ENCODE data around the gene THSD4. TPM values are rescaled to one million over a fixed set of nuclear protein-coding genes. Genes with fewer than 3 reads are reported as not detected.

THSD4 gene
- polyA plus RNA-seq, 1 experiment: 45.8 TPM

GRCh38 chr15:71811752-71812735, 696.8 kb downstream of the THSD4 start:
- Histone ChIP-seq H3K4me3 (ENCODE audit: low read depth, low read length) (no peak overlapping the region), H3K27me3 (ENCODE audit: control insufficient read depth, insufficient read depth, low read length) (no peaks in the 10 kb centered on the region), H3K27ac (ENCODE audit: low read depth, low read length) (no peak overlapping the region), H3K9me3 (ENCODE audit: control insufficient read depth, insufficient read depth, low read length) (peaks cover 8% of the 10 kb centered on the region; the same call in 1 of the 2 replicates)
- ChIA-PET CTCF (interaction anchor here (0.6 kb wide), 1 partner anchor 346 kb away, joined by 3 read pairs; no protein-coding TSS in a partner anchor), POLR2A (no interaction called here)
- DNase-seq (ENCODE audit: low read depth, low spot score): no peak
- TF ChIP-seq CTCF (IDR thresholded peaks at IDR 0.05; ENCODE audit: low read depth, low read length): no peak

DNA sequence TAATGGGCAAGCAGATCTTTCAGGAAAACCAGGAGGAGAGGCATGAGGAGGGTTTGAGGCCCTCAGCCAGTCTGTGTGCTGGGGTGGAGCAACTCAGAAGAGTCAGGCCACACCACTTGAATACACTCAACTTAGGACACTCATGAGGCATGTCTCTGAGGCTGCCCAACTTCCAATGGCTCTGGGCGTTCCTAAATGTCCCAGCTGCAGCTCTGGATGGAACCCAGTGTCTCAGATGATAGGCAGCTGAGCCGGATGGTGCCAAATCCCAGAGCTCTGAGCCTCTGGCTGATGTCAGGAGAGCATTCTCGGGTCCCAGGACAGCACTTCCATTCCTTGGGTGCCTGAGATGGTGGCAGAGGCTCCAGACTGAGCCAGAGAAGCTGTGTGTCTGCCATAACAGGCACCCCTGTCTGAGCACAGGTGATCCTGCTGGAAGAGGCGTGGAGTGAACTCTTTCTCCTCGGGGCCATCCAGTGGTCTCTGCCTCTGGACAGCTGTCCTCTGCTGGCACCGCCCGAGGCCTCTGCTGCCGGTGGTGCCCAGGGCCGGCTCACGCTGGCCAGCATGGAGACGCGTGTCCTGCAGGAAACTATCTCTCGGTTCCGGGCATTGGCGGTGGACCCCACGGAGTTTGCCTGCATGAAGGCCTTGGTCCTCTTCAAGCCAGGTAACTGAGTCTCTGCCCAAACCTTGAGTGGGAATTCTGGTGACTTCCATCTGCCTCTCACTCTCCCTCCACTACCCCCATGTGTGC, 697.9 kb downstream of the THSD4 start:
- CTCF ChIA-PET: interaction anchor here (0.6 kb wide), 1 partner anchor 345 kb away, joined by 3 read pairs; no protein-coding TSS in a partner anchor
- no peaks in the 10 kb centered on the region for H3K27me3 ChIP-seq (ENCODE audit: control insufficient read depth, insufficient read depth, low read length)
- no peak for DNase-seq (ENCODE audit: low read depth, low spot score)
- H3K4me3 ChIP-seq (ENCODE audit: low read depth, low read length): no peak overlapping the region
- POLR2A ChIA-PET: no interaction called here
- no peak overlapping the region for H3K27ac ChIP-seq (ENCODE audit: low read depth, low read length)
- no peak for TF ChIP-seq CTCF (IDR thresholded peaks at IDR 0.05; ENCODE audit: low read depth, low read length)
- H3K9me3 ChIP-seq (ENCODE audit: control insufficient read depth, insufficient read depth, low read length): peaks cover 11% of the 10 kb centered on the region; the same call in 1 of the 2 replicates

DNA sequence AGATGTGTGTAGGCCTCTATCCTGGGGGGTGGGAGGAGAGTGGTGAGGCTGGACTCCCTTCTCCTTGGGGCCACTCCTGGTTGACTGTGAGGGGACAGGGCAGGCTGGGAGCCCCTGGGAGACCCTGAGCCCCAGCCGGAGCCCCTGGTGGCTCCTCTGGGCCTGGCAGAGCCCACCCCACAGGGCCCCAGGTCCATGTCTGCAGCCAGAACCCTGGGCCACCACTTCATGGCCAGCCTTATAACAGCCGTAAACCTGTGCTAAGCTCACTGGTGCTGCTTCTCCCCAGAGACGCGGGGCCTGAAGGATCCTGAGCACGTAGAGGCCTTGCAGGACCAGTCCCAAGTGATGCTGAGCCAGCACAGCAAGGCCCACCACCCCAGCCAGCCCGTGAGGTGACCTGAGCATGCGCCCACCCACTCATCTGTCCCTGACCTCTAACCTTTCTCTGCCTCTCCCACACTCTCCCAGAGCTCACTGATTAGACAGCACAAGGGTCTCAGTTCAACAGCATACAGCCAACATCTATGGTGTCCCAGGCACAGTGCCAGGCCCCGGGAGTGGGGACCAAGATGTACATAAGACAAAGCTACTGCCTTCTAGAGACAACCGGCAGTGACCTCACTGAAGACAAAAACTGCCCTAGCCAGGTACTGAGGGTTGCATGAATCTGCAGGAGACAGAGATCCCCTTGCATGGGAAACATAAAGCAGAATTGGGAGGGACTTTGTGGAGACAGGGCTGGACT, 698.6 kb downstream of the THSD4 start:
- H3K9me3 ChIP-seq (ENCODE audit: control insufficient read depth, insufficient read depth, low read length): peaks cover 14% of the 10 kb centered on the region
- no peak for DNase-seq (ENCODE audit: low read depth, low spot score)
- CTCF ChIA-PET: interaction anchor here (0.5 kb wide), 1 partner anchor 991 kb away, joined by 3 read pairs; no protein-coding TSS in a partner anchor
- POLR2A ChIA-PET: no interaction called here
- no peak overlapping the region for H3K4me3 ChIP-seq (ENCODE audit: low read depth, low read length)
- no peak for TF ChIP-seq CTCF (IDR thresholded peaks at IDR 0.05; ENCODE audit: low read depth, low read length)
- no peaks in the 10 kb centered on the region for H3K27me3 ChIP-seq (ENCODE audit: control insufficient read depth, insufficient read depth, low read length)
- no peak overlapping the region for H3K27ac ChIP-seq (ENCODE audit: low read depth, low read length)

- no peak overlapping the region for H3K27ac ChIP-seq (ENCODE audit: low read depth, low read length)
- no peaks in the 10 kb centered on the region for H3K27me3 ChIP-seq (ENCODE audit: control insufficient read depth, insufficient read depth, low read length)
- no peak overlapping the region for H3K4me3 ChIP-seq (ENCODE audit: low read depth, low read length)
- no peak for DNase-seq (ENCODE audit: low read depth, low spot score)
- peaks cover 24% of the 10 kb centered on the region for H3K9me3 ChIP-seq (ENCODE audit: control insufficient read depth, insufficient read depth, low read length)
- CTCF ChIA-PET: no interaction called here
- TF ChIP-seq CTCF (IDR thresholded peaks at IDR 0.05; ENCODE audit: low read depth, low read length): no peak
- POLR2A ChIA-PET: no interaction called here
Observed at GRCh38 chr15:71815301-71815700, 700.0 kb downstream of the THSD4 start.

Measured in AG04450 (cell line).